GM23338 (cell line): ENCODE results near the gene KCNQ5. TPM values are rescaled to one million over a fixed set of nuclear protein-coding genes. Genes with fewer than 3 reads are reported as not detected.

Experiments
- ATAC-seq: fragments of 200-7000 bp; cut with Tn5 transposase; 3 replicates; pipeline ENCODE4 v1.9.1; 2020
- DNase-seq: peaks from one replicate; pipeline ENCODE4 v3.0.0-alpha.2; 2015; ENCODE audit warnings: low spot score
- H2AFZ ChIP-seq: fragments of 200-600 bp; sonication (generic); 2 replicates; pipeline ENCODE4 v1.8.0; 2016; ENCODE audit warnings: antibody characterized with exemption, mild to moderate bottlenecking, moderate library complexity
- H3F3A ChIP-seq: fragments of 200-600 bp; sonication (generic); replicated peaks from 2 replicates; pipeline ENCODE4 v1.8.0; 2017; ENCODE audit warnings: antibody characterized with exemption, mixed run types, low read depth
- H3K27ac ChIP-seq: fragments of 200-600 bp; sonication (generic); 2 replicates; pipeline ENCODE4 v1.6.1; 2016; ENCODE audit warnings: low read depth
- H3K27me3 ChIP-seq: fragments of 200-600 bp; sonication (generic); 2 replicates; pipeline ENCODE4 v1.8.0; 2016; ENCODE audit warnings: mild to moderate bottlenecking, mixed run types, moderate library complexity; ENCODE audit not compliant: insufficient read depth
- H3K36me3 ChIP-seq: fragments of 200-600 bp; sonication (generic); 2 replicates; pipeline ENCODE4 v1.8.0; 2016; ENCODE audit warnings: mild to moderate bottlenecking; ENCODE audit not compliant: insufficient read depth
- H3K4me1 ChIP-seq: fragments of 200-600 bp; sonication (generic); 2 replicates; pipeline ENCODE4 v1.8.0; 2016; ENCODE audit warnings: mild to moderate bottlenecking, moderate library complexity; ENCODE audit not compliant: insufficient read depth
- H3K4me2 ChIP-seq: fragments of 200-600 bp; sonication (generic); 2 replicates; pipeline ENCODE4 v1.7.1; 2017; ENCODE audit warnings: mixed run types
- H3K4me3 ChIP-seq: fragments of 200-600 bp; sonication (generic); 2 replicates; pipeline ENCODE4 v1.6.1; 2016; ENCODE audit warnings: mixed run types
- H3K79me2 ChIP-seq: fragments of 200-600 bp; sonication (generic); replicated peaks from 2 replicates; pipeline ENCODE4 v1.8.0; 2017; ENCODE audit warnings: mild to moderate bottlenecking; ENCODE audit not compliant: insufficient read depth
- H3K9me2 ChIP-seq: fragments of 200-600 bp; sonication (generic); 2 replicates; pipeline ENCODE4 v1.8.0; 2017; ENCODE audit not compliant: insufficient read depth
- H4K20me1 ChIP-seq: fragments of 200-600 bp; sonication (generic); replicated peaks from 2 replicates; pipeline ENCODE4 v1.8.0; 2017; ENCODE audit warnings: mild to moderate bottlenecking; ENCODE audit not compliant: insufficient read depth
- H3K27ac Mint-ChIP-seq: 2 replicates; pipeline ENCODE4 v1.8.0; 2020; ENCODE audit warnings: inconsistent platforms, mild to moderate bottlenecking, moderate library complexity, mixed read lengths
- H3K27me3 Mint-ChIP-seq: 3 replicates; pipeline ENCODE4 v1.8.0; 2022; ENCODE audit warnings: low read depth, mild to moderate bottlenecking, moderate library complexity, mixed read lengths, inconsistent platforms; ENCODE audit not compliant: insufficient read depth, poor library complexity
- H3K36me3 Mint-ChIP-seq: 3 replicates; pipeline ENCODE4 v1.8.0; 2021; ENCODE audit warnings: low read depth, mild to moderate bottlenecking, inconsistent platforms, moderate library complexity, mixed read lengths
- H3K4me1 Mint-ChIP-seq: 3 replicates; pipeline ENCODE4 v1.8.0; 2020; ENCODE audit warnings: mild to moderate bottlenecking, inconsistent platforms, mixed read lengths
- H3K4me3 Mint-ChIP-seq: 3 replicates; pipeline ENCODE4 v1.8.0; 2021; ENCODE audit warnings: moderate library complexity, mild to moderate bottlenecking, inconsistent platforms, mixed read lengths
- H3K9me3 Mint-ChIP-seq: 3 replicates; pipeline ENCODE4 v1.8.0; 2020; ENCODE audit warnings: moderate library complexity, mild to moderate bottlenecking, inconsistent platforms, mixed read lengths
- CREB1 ChIP-seq: fragments of 250-450 bp; sonication (Bioruptor Pico); IDR thresholded peaks from 2 replicates; pipeline ENCODE4 v1.5.0; 2020; ENCODE audit warnings: low read depth, mild to moderate bottlenecking, moderate library complexity
- EZH2 ChIP-seq: fragments of 200-600 bp; sonication (generic); IDR thresholded peaks from one replicate; pipeline ENCODE4 v1.8.0; 2017; ENCODE audit warnings: antibody characterized with exemption, mild to moderate bottlenecking, low read depth; ENCODE audit not compliant: unreplicated experiment
- EZH2phosphoT487 ChIP-seq: fragments of 200-600 bp; sonication (generic); IDR thresholded peaks from one replicate; pipeline ENCODE4 v1.8.1; 2018; ENCODE audit warnings: antibody characterized with exemption; ENCODE audit not compliant: unreplicated experiment
- JUNB ChIP-seq: IDR thresholded peaks from one replicate; pipeline ENCODE4 v1.6.1; 2016; ENCODE audit warnings: antibody characterized with exemption; ENCODE audit not compliant: unreplicated experiment
- NANOG ChIP-seq: IDR thresholded peaks from 2 replicates; pipeline ENCODE4 v1.6.1; 2016; ENCODE audit warnings: antibody characterized with exemption, borderline replicate concordance
- POLR2AphosphoS5 ChIP-seq: IDR thresholded peaks from 2 replicates; pipeline ENCODE4 v1.6.1; 2016; ENCODE audit warnings: antibody characterized with exemption, low read depth
- ZNF114 ChIP-seq: fragments of 250-450 bp; sonication (Bioruptor Pico); IDR thresholded peaks from 2 replicates; pipeline ENCODE4 v1.5.0; 2020; ENCODE audit warnings: mild to moderate bottlenecking, moderate library complexity
- ZNF331 ChIP-seq: fragments of 250-450 bp; sonication (Bioruptor Pico); IDR thresholded peaks from 2 replicates; pipeline ENCODE4 v1.5.0; 2020; ENCODE audit warnings: low read depth, mild to moderate bottlenecking, moderate library complexity
- polyA plus RNA-seq: library from polyadenylated mRNA; unstranded; fragments of >200 nt; fragmentation: Nextera tagmentation; extraction: Ambion mirVana; gene quantifications from 2 replicates; pipeline ENCODE4 v1.2.1, GENCODE V29; 2016
- total RNA-seq: library from RNA; depleted of rRNA; stranded (reverse); fragments of >200 nt; shearing (Covaris generic); gene quantifications from 2 replicates; pipeline ENCODE4 v1.2.3, GENCODE V29; 2014
- TF ChIP-seq, protein P1 (sequence below): IDR thresholded peaks from one replicate; pipeline ENCODE4 v1.6.1; 2018; ENCODE audit warnings: antibody characterized with exemption; ENCODE audit not compliant: unreplicated experiment
- TF ChIP-seq, protein P2 (sequence below): fragments of 250-450 bp; sonication (Bioruptor Pico); IDR thresholded peaks from 2 replicates; pipeline ENCODE4 v1.5.0; 2020; ENCODE audit warnings: mild to moderate bottlenecking, moderate library complexity
- TF ChIP-seq, protein P3 (sequence below): IDR thresholded peaks from 2 replicates; pipeline ENCODE4 v1.6.1; 2016; ENCODE audit warnings: antibody characterized with exemption
- TF ChIP-seq, protein P4 (sequence below), 2 experiments: fragments of 200-600 bp in 1 of 2; sonication (generic) in 1 of 2; conservative IDR thresholded peaks; 2 replicates each; pipeline versions ENCODE4 v1.5.1 to v1.6.1; 2016 to 2017; ENCODE audit warnings: antibody characterized with exemption in 2 of 2, low read depth in 2 of 2, mild to moderate bottlenecking in 2 of 2, moderate library complexity in 1 of 2

Gene KCNQ5
- total and polyA plus RNA-seq, 2 experiments from 2014 or later, result 0.68 to 0.87 TPM

DNA sequence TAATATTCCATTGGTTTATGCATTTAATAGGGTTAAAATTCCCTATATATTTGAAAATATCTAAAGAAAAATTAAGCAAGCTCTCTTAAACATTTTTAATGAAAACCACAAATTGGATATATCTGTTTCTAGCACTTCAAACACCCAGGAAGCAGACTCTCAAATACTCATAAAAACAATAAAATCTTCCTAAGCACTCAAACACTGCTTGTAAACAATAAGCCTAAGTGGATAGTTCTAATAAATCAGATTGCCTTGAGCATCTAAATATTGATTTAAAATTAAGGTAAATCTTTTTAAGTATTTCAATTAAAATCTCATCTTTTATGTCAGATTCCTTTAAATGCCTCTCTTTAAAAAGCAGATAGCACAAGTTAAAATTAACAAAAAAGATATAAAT is 254.4 kb downstream of the KCNQ5 start:
- H3K4me3 Mint-ChIP-seq, result no peak overlapping the region
- no peaks in the 10 kb centered on the region for H3K79me2 ChIP-seq
- H3K4me1 ChIP-seq, result no peaks in the 10 kb centered on the region
- no peaks in the 10 kb centered on the region for H3K9me2 ChIP-seq
- ATAC-seq (no peak), DNase-seq (no peak)
- no peaks in the 10 kb centered on the region for H3K36me3 Mint-ChIP-seq
- TF ChIP-seq POLR2AphosphoS5 (no peak), ZNF114 (CRISPR knock-in tag) (no peak), CREB1 (CRISPR knock-in tag) (no peak), EZH2 (no peak), NANOG (no peak), JUNB (no peak), EZH2phosphoT487 (no peak), ZNF331 (CRISPR knock-in tag) (no peak)
- TF ChIP-seq, protein P1, sequence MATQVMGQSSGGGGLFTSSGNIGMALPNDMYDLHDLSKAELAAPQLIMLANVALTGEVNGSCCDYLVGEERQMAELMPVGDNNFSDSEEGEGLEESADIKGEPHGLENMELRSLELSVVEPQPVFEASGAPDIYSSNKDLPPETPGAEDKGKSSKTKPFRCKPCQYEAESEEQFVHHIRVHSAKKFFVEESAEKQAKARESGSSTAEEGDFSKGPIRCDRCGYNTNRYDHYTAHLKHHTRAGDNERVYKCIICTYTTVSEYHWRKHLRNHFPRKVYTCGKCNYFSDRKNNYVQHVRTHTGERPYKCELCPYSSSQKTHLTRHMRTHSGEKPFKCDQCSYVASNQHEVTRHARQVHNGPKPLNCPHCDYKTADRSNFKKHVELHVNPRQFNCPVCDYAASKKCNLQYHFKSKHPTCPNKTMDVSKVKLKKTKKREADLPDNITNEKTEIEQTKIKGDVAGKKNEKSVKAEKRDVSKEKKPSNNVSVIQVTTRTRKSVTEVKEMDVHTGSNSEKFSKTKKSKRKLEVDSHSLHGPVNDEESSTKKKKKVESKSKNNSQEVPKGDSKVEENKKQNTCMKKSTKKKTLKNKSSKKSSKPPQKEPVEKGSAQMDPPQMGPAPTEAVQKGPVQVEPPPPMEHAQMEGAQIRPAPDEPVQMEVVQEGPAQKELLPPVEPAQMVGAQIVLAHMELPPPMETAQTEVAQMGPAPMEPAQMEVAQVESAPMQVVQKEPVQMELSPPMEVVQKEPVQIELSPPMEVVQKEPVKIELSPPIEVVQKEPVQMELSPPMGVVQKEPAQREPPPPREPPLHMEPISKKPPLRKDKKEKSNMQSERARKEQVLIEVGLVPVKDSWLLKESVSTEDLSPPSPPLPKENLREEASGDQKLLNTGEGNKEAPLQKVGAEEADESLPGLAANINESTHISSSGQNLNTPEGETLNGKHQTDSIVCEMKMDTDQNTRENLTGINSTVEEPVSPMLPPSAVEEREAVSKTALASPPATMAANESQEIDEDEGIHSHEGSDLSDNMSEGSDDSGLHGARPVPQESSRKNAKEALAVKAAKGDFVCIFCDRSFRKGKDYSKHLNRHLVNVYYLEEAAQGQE, result no peak
- TF ChIP-seq, protein P2, sequence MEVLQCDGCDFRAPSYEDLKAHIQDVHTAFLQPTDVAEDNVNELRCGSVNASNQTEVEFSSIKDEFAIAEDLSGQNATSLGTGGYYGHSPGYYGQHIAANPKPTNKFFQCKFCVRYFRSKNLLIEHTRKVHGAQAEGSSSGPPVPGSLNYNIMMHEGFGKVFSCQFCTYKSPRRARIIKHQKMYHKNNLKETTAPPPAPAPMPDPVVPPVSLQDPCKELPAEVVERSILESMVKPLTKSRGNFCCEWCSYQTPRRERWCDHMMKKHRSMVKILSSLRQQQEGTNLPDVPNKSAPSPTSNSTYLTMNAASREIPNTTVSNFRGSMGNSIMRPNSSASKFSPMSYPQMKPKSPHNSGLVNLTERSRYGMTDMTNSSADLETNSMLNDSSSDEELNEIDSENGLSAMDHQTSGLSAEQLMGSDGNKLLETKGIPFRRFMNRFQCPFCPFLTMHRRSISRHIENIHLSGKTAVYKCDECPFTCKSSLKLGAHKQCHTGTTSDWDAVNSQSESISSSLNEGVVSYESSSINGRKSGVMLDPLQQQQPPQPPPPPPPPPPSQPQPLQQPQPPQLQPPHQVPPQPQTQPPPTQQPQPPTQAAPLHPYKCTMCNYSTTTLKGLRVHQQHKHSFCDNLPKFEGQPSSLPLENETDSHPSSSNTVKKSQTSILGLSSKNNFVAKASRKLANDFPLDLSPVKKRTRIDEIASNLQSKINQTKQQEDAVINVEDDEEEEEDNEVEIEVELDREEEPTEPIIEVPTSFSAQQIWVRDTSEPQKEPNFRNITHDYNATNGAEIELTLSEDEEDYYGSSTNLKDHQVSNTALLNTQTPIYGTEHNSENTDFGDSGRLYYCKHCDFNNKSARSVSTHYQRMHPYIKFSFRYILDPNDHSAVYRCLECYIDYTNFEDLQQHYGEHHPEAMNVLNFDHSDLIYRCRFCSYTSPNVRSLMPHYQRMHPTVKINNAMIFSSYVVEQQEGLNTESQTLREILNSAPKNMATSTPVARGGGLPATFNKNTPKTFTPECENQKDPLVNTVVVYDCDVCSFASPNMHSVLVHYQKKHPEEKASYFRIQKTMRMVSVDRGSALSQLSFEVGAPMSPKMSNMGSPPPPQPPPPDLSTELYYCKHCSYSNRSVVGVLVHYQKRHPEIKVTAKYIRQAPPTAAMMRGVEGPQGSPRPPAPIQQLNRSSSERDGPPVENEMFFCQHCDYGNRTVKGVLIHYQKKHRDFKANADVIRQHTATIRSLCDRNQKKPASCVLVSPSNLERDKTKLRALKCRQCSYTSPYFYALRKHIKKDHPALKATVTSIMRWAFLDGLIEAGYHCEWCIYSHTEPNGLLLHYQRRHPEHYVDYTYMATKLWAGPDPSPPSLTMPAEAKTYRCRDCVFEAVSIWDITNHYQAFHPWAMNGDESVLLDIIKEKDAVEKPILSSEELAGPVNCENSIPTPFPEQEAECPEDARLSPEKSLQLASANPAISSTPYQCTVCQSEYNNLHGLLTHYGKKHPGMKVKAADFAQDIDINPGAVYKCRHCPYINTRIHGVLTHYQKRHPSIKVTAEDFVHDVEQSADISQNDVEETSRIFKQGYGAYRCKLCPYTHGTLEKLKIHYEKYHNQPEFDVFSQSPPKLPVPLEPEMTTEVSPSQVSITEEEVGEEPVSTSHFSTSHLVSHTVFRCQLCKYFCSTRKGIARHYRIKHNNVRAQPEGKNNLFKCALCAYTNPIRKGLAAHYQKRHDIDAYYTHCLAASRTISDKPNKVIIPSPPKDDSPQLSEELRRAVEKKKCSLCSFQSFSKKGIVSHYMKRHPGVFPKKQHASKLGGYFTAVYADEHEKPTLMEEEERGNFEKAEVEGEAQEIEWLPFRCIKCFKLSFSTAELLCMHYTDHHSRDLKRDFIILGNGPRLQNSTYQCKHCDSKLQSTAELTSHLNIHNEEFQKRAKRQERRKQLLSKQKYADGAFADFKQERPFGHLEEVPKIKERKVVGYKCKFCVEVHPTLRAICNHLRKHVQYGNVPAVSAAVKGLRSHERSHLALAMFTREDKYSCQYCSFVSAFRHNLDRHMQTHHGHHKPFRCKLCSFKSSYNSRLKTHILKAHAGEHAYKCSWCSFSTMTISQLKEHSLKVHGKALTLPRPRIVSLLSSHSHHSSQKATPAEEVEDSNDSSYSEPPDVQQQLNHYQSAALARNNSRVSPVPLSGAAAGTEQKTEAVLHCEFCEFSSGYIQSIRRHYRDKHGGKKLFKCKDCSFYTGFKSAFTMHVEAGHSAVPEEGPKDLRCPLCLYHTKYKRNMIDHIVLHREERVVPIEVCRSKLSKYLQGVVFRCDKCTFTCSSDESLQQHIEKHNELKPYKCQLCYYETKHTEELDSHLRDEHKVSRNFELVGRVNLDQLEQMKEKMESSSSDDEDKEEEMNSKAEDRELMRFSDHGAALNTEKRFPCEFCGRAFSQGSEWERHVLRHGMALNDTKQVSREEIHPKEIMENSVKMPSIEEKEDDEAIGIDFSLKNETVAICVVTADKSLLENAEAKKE, result no peak
- TF ChIP-seq, protein P3, sequence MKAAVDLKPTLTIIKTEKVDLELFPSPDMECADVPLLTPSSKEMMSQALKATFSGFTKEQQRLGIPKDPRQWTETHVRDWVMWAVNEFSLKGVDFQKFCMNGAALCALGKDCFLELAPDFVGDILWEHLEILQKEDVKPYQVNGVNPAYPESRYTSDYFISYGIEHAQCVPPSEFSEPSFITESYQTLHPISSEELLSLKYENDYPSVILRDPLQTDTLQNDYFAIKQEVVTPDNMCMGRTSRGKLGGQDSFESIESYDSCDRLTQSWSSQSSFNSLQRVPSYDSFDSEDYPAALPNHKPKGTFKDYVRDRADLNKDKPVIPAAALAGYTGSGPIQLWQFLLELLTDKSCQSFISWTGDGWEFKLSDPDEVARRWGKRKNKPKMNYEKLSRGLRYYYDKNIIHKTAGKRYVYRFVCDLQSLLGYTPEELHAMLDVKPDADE, result no peak
- TF ChIP-seq, protein P4, sequence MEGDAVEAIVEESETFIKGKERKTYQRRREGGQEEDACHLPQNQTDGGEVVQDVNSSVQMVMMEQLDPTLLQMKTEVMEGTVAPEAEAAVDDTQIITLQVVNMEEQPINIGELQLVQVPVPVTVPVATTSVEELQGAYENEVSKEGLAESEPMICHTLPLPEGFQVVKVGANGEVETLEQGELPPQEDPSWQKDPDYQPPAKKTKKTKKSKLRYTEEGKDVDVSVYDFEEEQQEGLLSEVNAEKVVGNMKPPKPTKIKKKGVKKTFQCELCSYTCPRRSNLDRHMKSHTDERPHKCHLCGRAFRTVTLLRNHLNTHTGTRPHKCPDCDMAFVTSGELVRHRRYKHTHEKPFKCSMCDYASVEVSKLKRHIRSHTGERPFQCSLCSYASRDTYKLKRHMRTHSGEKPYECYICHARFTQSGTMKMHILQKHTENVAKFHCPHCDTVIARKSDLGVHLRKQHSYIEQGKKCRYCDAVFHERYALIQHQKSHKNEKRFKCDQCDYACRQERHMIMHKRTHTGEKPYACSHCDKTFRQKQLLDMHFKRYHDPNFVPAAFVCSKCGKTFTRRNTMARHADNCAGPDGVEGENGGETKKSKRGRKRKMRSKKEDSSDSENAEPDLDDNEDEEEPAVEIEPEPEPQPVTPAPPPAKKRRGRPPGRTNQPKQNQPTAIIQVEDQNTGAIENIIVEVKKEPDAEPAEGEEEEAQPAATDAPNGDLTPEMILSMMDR (conservative IDR thresholded peaks at IDR 0.05; ENCODE audit: low read depth in 2 of 2), result no peak
- no peak overlapping the region for H3K27ac ChIP-seq
- no peaks in the 10 kb centered on the region for H4K20me1 ChIP-seq
- H3K27me3 ChIP-seq, result no peaks in the 10 kb centered on the region
- H3K4me2 ChIP-seq, result no peak overlapping the region
- no peaks in the 10 kb centered on the region for H3K36me3 ChIP-seq
- H2AFZ ChIP-seq, result no peak overlapping the region
- H3K9me3 Mint-ChIP-seq, result no peaks in the 10 kb centered on the region
- H3F3A ChIP-seq, result no peaks in the 10 kb centered on the region
- H3K4me1 Mint-ChIP-seq, result no peaks in the 10 kb centered on the region; the same call in 2 of the 3 replicates
- H3K27me3 Mint-ChIP-seq, result no peaks in the 10 kb centered on the region
- H3K4me3 ChIP-seq, result no peak overlapping the region
- no peak overlapping the region for H3K27ac Mint-ChIP-seq
